T47D (cell line): ENCODE measurements around the gene LZTR1.
"Not testable (repeated sequence)": the region's sequence is repeated elsewhere in the genome, so short reads cannot be mapped to it uniquely, and the experiment has no call there.

Experiments used
- DNase-seq, 2 experiments: peaks; one replicate each; pipeline versions ENCODE4 v3.0.0 to v3.0.0-alpha.2; 2011 to 2012; ENCODE audit warnings: low read depth in 1 of 2, low spot score in 1 of 2
- JUND ChIP-seq: IDR thresholded peaks from 2 replicates; pipeline ENCODE4 v1.6.1; 2012; ENCODE audit warnings: low read depth
- in situ Hi-C: cut with HindIII; loops from 2 replicates; pipeline ENCODE4 v1.10.0; 2016; ENCODE audit warnings: low sequenced_read_pairs, low pct_unique_long_range_greater_than_20kb

Gene LZTR1

DNA sequence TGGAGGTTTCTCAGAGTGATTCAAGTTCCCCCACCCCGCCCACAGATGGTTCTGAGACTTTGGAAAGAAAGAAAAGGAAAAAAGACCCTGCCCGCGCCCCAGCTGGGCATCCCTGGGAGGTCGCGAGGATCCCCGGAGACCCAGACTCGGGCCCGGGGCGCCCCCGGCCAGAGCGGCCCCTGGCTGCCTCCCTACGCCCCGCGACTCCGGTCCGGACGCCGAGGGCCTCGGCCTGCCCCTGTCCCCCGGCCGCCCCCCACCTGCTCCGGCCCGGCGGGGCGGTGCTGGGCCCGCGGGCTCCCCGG is 17.3 kb upstream of the LZTR1 start:
- no peak for DNase-seq
- no peak for TF ChIP-seq JUND
- in situ Hi-C loops: no loop called here

DNA sequence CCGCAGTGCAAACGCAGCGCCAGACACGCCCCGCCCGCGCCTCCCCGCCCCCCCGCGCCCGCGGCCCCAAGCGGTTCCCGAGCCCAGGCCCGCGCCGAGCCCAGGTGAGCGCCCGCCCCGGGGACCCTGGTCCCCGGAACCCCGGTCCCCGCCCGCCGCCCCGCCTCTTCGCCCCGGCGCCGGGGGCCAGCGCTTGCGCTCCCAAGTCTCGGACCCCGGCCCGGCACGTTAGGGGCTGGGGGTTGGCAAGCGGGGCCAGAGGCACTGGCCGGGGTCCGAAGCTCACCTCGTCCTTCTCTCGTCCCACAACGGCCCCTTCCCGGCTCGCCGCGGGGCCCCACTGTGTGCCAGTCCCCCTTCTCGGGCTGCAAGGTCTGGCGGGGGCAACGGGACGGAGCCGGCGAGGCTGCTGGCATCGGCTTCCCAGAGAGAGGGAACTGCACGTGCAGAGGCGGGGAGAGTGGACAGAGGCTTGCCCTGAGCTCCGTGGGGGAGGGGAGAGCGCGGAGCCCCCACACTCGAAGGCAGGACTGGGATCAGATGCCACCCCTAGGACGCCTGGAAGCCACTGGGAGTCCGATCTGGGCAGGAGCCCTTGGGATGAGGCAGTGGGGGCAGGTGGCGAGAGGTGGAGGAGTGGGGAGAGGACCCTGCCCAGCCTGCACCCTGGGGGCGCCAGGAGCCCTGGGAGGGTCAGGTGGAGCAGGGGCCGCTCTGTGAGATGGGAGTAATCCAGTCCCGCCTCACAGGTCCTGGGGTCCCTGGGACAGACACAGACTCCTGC is 16.8 kb upstream of the LZTR1 start:
- no peak for DNase-seq
- in situ Hi-C loops: no loop called here
- TF ChIP-seq JUND: no peak

DNA sequence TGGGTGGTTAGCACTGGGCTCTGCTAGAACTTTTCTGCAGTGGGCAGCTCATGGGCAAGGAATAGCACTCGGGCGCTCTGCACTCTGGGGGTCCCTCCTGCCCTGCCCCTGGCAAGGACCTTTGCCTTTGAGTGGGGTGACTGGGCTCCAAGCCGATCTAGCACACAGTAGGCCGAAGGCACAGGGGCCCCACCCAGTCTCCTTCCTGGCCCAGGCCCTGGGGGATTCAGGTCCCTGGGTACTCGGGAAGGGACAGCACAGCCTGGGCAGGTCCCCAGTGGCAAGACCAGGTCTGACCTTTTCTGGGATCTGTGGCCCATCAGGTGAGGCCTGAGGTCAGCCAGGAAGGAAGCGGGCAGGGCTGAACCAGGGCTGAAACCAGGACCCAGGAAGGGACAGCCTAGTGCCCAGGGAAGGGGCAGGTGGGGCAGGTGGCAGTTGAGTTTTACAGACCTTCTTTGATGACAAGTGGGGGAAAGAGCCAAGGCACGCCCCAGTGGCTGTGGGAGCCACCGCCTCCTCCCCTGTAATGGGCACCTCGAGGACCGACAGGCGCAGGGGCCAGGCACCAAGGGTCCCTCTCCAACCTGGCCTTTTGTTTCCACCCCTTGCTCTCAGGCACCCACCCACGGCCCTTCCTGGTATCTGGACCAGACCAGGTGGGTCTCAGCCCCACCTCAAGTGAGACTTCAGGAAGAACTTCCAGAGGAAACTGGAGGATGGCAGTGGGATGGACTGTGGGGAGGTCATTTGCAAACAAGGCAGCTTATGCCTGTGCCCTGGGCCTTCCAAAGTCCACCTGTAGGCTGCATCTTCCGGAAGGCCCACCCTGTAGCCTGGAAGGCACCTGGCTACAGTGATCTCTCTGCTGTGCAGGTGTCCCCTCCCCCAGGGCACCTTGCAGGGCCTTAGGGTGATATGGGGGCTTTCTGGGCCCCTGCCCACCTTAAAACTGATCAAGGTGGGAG is 15.9 kb upstream of the LZTR1 start:
- TF ChIP-seq JUND: no peak
- no peak for DNase-seq
- in situ Hi-C loops: no loop called here

DNA sequence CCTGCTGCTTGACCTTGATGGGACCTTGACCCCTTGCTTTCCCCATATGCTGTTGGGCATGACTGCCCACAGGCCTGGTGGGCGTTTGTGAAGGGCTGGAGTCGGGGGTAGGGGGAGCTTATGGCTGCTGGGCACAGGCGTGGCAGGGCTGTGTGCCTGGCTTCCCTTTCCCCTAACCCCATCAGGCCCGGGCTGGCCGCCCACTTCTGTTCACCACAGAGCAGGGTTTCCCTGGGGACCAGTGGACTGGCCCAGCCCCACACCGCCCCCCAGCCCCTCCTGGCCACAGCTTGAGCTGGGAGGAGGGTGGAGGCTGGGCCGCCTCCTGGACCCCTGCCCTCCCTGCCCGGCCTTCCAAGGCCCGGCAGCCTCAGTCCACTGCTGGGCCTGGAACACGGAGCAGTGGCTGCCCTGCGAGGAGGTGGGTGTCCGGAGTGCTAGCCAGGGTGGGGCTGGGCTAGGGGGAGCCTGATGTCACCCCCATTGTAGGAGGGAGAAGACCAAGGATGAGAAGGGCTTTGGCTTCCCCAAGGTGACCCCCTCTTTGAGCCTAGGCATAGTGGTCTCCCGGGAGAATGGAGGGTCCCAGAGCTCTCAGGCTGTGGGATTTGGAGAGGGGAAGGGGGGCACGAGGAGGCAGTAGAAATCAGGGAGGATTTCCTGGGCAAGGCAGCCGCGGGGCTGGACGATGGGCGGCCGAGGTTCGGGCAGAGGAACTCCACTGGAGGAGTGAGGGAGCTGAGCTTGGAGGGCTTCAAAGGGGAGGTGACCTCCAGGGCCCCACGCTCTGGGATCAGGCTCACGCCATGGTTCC is 15.0 kb upstream of the LZTR1 start, which contains the start of gene AIFM3:
Gene AIFM3, plus strand, starts transcription at position 373 of the 814 bp plus-strand sequence. CDS start 690 bp downstream, outside the sequence.
- no peak for TF ChIP-seq JUND
- in situ Hi-C loops: no loop called here
- DNase-seq: no peak

DNA sequence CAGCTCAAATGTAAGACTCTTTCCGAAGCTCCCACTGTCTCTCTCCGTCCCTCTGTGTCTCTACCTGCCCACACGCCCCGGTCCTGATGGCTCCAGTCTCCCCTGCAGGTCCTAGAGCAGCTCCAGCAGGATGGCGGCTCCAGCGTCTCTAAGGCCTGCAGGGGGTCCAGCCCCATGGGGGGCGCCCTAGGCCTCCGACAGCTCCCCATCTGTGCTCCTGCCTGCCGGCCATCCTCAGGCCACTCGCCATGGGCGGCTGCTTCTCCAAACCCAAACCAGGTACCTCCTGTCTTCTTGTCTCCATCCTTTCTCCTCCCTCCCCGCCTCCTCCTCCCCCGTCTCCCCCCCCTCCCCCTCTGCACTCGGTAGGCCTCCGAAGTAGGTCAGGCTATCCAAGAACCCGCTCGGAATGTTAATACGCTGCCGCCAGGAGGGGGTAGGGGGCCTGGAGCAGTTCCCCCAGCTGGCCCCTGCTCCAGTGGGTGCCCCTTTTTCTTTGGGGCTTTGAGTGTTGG is 14.3 kb upstream of the LZTR1 start:
- no peak for TF ChIP-seq JUND
- in situ Hi-C loops: no loop called here
- no peak for DNase-seq

DNA sequence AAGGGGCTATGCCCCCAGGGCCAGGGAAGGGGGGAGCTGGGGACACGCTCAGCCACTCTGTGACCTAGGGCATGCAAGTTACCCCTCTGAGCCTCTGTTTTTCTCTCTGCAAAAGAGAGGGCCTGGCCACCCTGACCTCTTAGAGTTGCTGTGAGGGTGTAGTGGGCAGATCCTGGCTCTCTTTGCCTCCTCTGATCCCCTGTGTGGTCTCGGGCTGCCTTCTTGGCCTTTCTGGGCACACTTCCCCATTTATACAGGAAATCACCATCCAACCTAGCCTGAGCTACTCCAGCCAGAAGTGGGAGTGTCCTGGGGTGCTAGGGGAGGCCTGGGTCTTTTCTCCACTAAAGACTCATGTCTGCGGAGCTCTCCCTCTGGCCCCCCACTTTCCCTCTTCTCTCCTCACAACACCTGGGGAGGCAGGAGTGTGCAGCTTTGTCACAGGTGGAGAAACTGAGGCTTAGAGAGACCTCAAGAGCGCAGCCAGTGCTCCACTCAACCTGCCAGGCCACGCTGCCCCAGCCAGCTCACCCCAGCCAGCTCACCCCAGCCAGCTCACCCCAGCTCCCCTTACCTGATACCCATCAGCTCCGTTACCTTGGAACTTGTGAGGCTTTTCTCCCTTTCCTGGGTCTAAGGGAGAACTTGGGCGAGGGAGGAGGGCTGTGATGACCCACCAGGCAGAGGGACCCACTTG is 13.7 kb upstream of the LZTR1 start:
- in situ Hi-C loops: no loop called here
- TF ChIP-seq JUND: no peak
- no peak for DNase-seq

DNA sequence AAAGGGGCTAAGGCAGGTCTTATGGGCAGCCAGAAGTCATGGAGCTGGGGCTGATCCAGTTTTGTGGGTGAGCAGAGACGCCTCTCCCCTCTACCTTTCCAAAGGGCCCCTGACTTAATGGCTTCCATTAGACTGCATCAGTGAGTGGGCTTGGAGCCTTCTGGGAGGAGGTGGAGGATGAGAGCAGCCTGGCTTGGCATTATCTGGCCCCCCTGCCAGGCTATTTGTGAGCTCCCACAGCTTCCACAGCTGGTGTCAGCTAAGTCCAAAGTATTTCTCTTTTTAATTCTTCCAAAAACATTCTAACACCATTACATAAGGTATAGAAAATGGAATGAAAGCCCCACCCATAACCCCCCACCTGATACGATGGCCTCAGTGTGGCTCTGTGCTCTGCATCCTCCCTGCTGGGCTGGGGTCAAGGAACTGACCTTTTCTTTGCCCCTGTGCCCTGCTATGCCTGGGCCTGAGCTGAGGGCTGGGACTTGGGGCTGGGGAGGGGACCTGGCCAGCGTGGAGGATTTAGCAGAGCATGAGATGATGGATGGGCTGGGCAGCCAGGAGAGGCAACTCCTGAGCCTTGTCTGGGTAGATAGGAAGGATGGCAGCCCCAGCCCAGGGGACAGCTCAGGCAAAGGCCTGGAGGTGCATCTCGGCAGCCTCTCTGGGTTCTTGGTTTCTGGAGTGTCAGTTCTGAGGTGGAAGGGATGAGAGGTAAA is 11.0 kb upstream of the LZTR1 start:
- no peak for TF ChIP-seq JUND
- DNase-seq: no peak
- in situ Hi-C loops: no loop called here

DNA sequence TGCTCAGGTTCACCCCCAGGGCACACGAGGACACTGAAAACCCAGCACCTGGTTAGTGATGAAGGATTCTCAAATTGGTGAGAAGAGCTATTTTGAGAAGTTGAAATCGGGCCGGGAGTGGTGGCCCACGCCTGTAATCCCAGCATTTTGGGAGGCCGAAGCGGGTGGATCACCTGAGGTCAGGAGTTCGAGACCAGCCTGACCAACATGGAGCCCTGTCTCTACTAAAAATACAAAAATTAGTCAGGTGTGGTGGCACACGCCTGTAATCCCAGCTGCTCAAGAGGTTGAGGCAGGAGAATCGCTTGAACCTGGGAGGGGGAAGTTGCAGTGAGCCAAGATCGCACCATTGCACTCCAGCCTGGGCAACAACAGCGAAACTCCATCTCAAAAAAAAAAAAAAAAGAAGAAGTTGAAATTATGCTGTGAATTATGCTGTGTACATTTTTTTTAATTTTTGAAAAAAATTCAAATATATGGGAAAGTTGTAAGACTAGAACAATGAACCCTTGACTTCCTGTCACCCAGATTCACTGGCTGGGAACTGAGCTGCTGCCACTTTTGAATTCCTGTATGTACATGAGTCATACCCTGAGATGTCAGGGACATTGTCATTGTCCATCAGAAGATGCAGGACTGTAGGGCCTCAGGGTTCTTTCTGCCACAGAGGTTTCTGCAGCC is 9.9 kb upstream of the LZTR1 start:
- in situ Hi-C loops, DNase-seq: not testable (repeated sequence)

DNA sequence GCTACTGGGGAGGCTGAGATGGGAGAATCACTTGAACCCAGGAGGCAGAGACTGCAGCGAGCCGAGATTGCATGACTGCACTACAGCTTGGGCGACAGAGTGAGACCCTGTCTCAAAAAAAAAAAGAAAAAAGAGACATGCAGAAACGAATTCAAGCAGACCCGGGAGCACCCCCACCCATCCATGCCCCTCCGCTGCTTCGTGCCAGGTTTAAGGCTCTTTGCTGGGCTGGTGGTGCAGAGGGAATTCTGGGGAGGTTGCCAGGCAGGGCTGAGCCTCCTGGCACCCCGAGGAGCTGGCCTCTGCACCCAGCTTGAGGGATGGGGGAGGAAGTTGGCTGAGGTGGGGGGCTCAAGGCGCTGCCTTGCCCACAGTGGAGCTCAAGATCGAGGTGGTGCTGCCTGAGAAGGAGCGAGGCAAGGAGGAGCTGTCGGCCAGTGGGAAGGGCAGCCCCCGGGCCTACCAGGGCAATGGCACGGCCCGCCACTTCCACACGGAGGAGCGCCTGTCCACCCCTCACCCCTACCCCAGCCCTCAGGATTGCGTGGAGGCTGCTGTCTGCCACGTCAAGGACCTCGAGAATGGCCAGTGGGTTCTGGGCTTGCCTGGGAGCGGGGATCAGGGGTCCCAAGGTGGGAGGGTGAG is 9.0 kb upstream of the LZTR1 start:
- TF ChIP-seq JUND: no peak
- in situ Hi-C loops: no loop called here
- DNase-seq: no peak

DNA sequence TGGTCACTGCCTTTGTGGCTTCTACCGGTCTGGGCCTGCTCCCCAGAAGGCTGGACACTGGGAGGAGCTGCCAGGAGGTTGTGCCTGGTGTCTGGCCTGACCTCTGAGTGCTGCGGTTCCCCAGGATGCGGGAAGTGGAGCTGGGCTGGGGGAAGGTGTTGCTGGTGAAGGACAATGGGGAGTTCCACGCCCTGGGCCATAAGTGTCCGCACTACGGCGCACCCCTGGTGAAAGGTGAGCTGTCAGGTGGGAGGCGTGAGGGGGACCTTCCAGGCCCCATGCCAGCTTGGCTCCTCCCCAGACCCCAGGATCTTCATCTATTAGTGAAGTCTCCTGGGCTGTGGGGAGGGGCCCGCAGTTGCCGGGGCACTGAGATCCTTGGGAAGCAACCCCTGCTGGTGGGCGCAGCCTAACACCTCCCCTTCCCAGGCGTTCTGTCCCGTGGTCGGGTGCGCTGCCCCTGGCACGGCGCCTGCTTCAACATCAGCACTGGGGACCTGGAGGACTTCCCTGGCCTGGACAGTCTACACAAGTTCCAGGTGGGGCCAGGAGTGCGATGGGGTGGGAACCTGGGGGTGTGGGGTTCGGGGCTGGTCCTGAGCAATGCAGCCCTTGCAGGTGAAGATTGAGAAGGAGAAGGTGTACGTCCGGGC is 8.3 kb upstream of the LZTR1 start:
- in situ Hi-C loops: no loop called here
- DNase-seq: no peak

More for the DNA sequence above, 8.3 kb upstream of the LZTR1 start:
- no peak for TF ChIP-seq JUND
